Ectodermal cell (in vitro differentiated cells): ENCODE measurements around the gene TRIP4.
"Not testable (repeated sequence)": the region's sequence is repeated elsewhere in the genome, so short reads cannot be mapped to it uniquely, and the experiment has no call there.

ENCODE experiments used
- H3K27ac ChIP-seq: 2 replicates; pipeline ENCODE4 v1.7.0; 2013; ENCODE audit warnings: mild to moderate bottlenecking, low read depth, low read length; ENCODE audit not compliant: insufficient read depth, poor library complexity, severe bottlenecking
- H3K27me3 ChIP-seq: 2 replicates; pipeline ENCODE4 v1.7.0; 2013; ENCODE audit warnings: mild to moderate bottlenecking, low read length; ENCODE audit not compliant: insufficient read depth, control insufficient read depth, poor library complexity, severe bottlenecking
- H3K36me3 ChIP-seq: one replicate; pipeline ENCODE4 v1.7.0; 2013; ENCODE audit warnings: low read length; ENCODE audit not compliant: control insufficient read depth, insufficient read depth
- H3K4me1 ChIP-seq: one replicate; pipeline ENCODE4 v1.7.0; 2013; ENCODE audit warnings: low read length; ENCODE audit not compliant: control insufficient read depth, insufficient read depth
- H3K4me3 ChIP-seq: 2 replicates; pipeline ENCODE4 v1.7.0; 2013; ENCODE audit warnings: low read depth, low read length, control low read depth; ENCODE audit not compliant: insufficient read depth
- H3K9me3 ChIP-seq: 2 replicates; pipeline ENCODE4 v1.7.0; 2013; ENCODE audit warnings: mild to moderate bottlenecking, low read length, moderate library complexity; ENCODE audit not compliant: control insufficient read depth
- WGBS, 2 experiments: methylation state at CpG; one replicate each; pipeline ENCODE4 v1.1.7; 2013; ENCODE audit warnings: missing lambda C conversion rate in 2 of 2; 5-methylcytosine and 5-hydroxymethylcytosine counted together

The TRIP4 gene

DNA sequence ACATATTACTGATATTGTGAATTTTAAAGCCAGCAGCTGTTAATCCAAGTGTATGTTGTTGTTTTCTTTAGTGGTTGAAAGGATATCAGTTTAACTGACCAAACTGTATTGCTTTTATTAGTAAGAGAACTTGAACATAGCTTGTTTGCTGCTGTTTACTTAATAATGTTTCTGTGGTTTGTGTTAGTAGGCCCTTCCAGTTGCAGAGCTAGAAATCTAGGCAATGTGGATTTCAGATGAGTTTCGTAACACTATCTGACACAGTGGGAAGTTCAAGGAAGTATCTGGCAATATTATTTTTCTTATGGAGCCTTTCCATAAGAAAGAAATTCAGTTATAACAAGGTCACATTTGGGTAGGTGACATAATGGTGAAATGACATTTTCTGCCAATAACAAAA, 91.2 kb downstream of the TRIP4 start:
- Histone ChIP-seq H3K4me3 (no peak overlapping the region), H3K9me3 (no peaks in the 10 kb centered on the region), H3K4me1 (peaks cover 11% of the 10 kb centered on the region), H3K27ac (no peak overlapping the region), H3K27me3 (no peaks in the 10 kb centered on the region), H3K36me3 (no peaks in the 10 kb centered on the region)
- 0% methylated on average over 1 of the region's 1 CpG for WGBS, 2 experiments

GRCh38 chr15:64480891-64481290, 93.3 kb downstream of the TRIP4 start:
- Histone ChIP-seq H3K36me3 (no peaks in the 10 kb centered on the region), H3K4me1 (peaks cover 9% of the 10 kb centered on the region), H3K9me3 (no peaks in the 10 kb centered on the region), H3K27ac (no peak overlapping the region), H3K4me3 (no peak overlapping the region), H3K27me3 (no peaks in the 10 kb centered on the region)
- WGBS, 2 experiments: 97 to 100% methylated on average over 2 to 4 of the region's 4 CpGs

DNA sequence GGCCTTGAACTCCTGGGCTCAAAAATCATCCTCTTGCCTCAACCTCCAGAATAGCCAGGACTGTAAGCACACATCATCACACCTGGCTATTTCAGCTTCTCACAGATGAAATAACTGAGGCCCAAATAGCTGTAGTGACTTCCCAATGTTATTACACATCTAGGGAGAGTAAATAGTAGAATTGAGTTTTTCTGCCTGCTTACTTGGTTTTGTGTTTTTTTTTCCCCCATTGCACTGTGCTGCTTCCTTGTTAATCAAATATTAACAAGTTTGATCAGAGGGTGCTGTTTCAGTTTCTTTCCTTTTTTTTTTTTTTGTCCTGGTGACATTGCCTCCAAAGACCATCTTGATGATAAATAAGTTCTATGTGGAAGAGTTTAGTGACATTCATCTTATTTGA, 96.1 kb downstream of the TRIP4 start:
- H3K9me3 ChIP-seq: no peaks in the 10 kb centered on the region
- no peaks in the 10 kb centered on the region for H3K27me3 ChIP-seq
- no peaks in the 10 kb centered on the region for H3K4me1 ChIP-seq
- no peaks in the 10 kb centered on the region for H3K36me3 ChIP-seq
- H3K27ac ChIP-seq: no peak overlapping the region
- H3K4me3 ChIP-seq: no peak overlapping the region

DNA sequence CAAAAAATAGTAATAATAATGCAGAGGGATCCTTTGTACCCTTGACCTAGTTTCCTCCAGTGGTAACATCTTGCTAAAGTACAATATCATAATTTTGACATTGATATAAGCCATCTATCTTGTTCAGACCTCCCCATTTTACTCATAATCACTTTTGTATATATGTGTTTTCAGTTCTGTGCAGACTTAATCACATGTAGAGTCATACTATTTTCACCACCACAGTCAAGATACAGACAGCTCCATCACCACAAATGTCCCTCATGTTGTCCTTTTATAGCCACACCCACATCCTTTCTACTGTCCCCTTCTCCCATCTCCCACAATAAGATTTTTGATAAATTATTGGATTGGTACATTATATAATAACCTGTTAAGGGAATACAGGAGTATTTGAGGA, 98.2 kb downstream of the TRIP4 start:
- Histone ChIP-seq H3K36me3 (no peaks in the 10 kb centered on the region), H3K4me1 (no peaks in the 10 kb centered on the region), H3K9me3 (no peaks in the 10 kb centered on the region), H3K4me3 (no peak overlapping the region), H3K27me3 (no peaks in the 10 kb centered on the region), H3K27ac (no peak overlapping the region)

GRCh38 chr15:64490598-64491259, 103.1 kb downstream of the TRIP4 start:
- Histone ChIP-seq H3K4me3 (no peak overlapping the region), H3K27me3 (no peaks in the 10 kb centered on the region), H3K4me1 (no peaks in the 10 kb centered on the region), H3K27ac (no peak overlapping the region), H3K36me3 (no peaks in the 10 kb centered on the region), H3K9me3 (no peaks in the 10 kb centered on the region)

DNA sequence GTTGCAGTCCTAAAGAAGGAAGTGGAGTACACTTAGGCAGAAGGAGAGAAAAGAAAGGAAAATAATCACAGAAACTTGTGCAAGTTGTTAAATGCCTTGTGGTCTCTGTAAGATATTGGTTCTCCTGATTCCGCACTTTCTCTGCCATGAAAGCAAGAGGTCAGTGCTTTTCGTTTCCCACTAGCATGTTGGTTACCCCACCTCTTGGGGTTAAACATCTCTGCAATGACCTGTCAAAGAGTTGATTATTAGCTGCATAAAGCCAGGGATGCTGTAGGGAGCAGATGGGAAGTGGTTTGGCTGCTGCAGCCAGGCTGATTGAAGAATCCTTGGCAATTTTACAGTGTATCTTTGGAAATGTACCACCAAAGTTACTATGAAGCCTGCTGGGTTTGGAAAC, 106.0 kb downstream of the TRIP4 start:
- Histone ChIP-seq H3K4me3 (no peak overlapping the region), H3K27ac (no peak overlapping the region), H3K9me3 (no peaks in the 10 kb centered on the region), H3K36me3 (no peaks in the 10 kb centered on the region), H3K4me1 (no peaks in the 10 kb centered on the region), H3K27me3 (no peaks in the 10 kb centered on the region)
- WGBS, 2 experiments: 92 to 95% methylated on average over 2 of the region's 2 CpGs

GRCh38 chr15:64495968-64496367, 108.3 kb downstream of the TRIP4 start:
- H3K27me3 ChIP-seq, H3K36me3 ChIP-seq, H3K4me3 ChIP-seq, H3K4me1 ChIP-seq, H3K9me3 ChIP-seq, H3K27ac ChIP-seq: not testable (repeated sequence)
- 86 to 93% methylated on average over 1 to 2 of the region's 2 CpGs for WGBS, 2 experiments

GRCh38 chr15:64500695-64501395, 113.2 kb downstream of the TRIP4 start:
- Histone ChIP-seq H3K27ac (no peak overlapping the region), H3K27me3 (no peaks in the 10 kb centered on the region), H3K36me3 (no peaks in the 10 kb centered on the region), H3K4me1 (no peaks in the 10 kb centered on the region), H3K4me3 (no peak overlapping the region), H3K9me3 (no peaks in the 10 kb centered on the region)
- 64% methylated on average over 3 of the region's 3 CpGs for WGBS, 2 experiments

DNA sequence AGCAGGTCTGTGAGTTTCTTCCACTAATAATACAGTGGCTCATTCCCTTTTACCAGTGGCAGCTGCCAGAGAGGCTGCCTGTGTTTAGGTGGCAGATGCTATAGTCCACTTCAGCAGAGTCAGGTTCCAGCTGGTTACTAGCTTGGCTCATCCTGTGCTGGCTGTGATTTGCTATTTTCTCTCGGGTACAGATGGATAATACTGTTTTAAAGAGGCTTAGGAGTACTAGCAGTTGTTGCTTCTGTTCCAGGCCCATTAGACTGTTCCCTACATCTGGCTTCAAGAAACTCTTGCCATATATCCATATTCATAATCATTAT, 113.7 kb downstream of the TRIP4 start:
- no peaks in the 10 kb centered on the region for H3K36me3 ChIP-seq

GRCh38 chr15:64502151-64502550, 114.5 kb downstream of the TRIP4 start:
- Histone ChIP-seq H3K4me1 (no peaks in the 10 kb centered on the region), H3K9me3 (no peaks in the 10 kb centered on the region), H3K27ac (no peak overlapping the region), H3K36me3 (no peaks in the 10 kb centered on the region), H3K4me3 (no peak overlapping the region), H3K27me3 (no peaks in the 10 kb centered on the region)
- WGBS, 2 experiments: 91 to 100% methylated on average over 2 of the region's 2 CpGs

More for the DNA sequence above, 113.7 kb downstream of the TRIP4 start:
- Histone ChIP-seq H3K27me3 (no peaks in the 10 kb centered on the region), H3K27ac (no peak overlapping the region), H3K4me1 (no peaks in the 10 kb centered on the region), H3K4me3 (no peak overlapping the region), H3K9me3 (no peaks in the 10 kb centered on the region)
- WGBS, 2 experiments: 90 to 97% methylated on average over 1 of the region's 1 CpG

GRCh38 chr15:64502551-64502950, 114.9 kb downstream of the TRIP4 start:
- WGBS, 2 experiments: 93 to 97% methylated on average over 2 to 3 of the region's 3 CpGs
- Histone ChIP-seq H3K4me1 (no peaks in the 10 kb centered on the region), H3K36me3 (no peaks in the 10 kb centered on the region), H3K27ac (no peak overlapping the region), H3K9me3 (no peaks in the 10 kb centered on the region), H3K4me3 (no peak overlapping the region), H3K27me3 (no peaks in the 10 kb centered on the region)
